CD4-positive, alpha-beta T cell treated with Interleukin-4 for 1 hour (primary cell): ENCODE measurements around the gene KIF22.
"Not testable (repeated sequence)": the region's sequence is repeated elsewhere in the genome, so short reads cannot be mapped to it uniquely, and the experiment has no call there.

Experiments used
- DNase-seq, 2 donors: peaks; one replicate each; pipeline ENCODE4 v3.0.0-alpha.2; 2020 to 2022

The KIF22 gene

DNA sequence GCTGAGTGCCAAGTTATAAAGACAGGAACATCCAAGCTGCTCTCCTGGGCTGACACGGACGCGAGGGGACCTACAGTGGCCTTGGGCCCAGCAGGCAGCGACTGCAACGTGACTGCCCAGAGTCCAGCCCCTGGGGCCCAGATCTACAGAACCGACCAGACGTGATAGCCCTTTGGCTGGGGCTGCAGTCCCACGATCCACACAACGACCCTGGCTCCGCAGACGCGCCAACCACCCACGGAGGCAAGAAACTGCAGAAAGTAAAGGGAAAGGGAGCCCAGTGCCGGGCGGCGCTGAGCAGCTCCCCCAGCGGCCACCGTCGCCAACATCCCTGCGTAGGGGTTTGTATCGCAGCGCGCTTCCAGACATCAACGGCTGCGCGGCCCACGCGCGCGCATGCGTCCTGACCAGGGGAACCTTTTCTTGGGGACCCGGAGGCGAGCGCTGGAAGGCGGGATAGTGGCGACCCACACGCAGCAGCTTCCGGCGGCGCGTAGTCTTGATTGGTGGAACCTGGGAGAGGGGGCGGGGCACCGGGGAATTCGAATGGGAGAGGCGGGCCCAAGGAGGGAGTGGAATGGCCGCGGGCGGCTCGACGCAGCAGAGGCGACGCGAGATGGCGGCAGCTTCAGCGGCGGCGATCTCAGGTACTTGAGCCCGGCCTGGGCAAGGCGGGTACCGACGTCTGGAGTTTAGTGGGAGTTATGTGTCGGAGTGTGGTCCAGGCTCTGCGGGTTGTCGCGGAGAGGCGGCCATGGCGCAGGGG is at the start of gene KIF22:
Gene KIF22, plus strand, starts transcription at position 569 of the 766 bp plus-strand sequence. Its CDS starts 9 bp downstream, at position 578.
- peak; percentile 100 for DNase-seq

DNA sequence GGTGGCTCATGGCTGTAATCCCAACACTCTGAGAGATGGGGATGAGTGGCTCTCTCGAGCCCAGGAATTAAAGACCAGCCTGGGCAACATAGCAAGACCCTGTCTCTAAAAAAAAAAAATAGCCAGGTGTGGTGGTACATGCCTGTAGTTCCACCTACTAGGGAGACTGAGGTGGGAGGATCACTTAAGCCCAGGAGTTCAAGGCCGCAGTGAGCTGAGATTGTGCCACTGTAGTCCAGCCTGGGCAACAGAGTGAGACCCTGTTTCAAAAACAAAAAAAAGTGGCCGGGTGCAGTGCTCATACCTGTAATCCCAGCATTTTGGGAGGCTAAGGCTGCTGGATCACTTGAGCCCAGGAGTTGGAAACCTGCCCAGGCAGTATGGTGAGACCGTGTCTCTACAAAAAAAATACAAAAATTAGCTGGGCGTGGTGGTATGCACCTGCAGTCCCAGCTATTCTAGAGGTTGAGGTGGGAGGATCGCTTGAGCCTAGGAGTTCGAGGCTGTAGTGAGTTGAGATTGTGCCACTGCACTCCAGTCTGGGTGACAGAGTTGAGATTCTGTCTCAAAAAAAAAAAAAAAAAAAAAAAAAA is 47.8 kb upstream of the KIF22 start:
- no peak for DNase-seq

DNA sequence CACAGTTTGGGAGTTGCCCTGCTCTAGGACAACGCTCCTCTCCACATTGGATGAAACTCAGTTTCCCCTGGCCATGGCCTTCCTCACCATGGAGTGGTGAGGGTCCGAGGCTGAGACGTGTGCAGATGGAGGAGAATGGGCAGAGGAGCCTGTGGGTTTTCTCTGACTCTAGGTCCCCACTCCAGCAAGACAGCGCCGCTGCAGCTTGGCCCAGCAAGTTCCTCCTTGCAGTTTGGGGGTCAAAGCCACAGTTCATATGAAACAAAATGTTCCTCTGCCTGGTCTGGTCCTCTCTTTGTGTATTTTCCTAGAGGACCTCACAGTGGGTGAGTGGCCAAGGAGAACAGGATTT is 47.1 kb upstream of the KIF22 start:
- DNase-seq, result no peak

DNA sequence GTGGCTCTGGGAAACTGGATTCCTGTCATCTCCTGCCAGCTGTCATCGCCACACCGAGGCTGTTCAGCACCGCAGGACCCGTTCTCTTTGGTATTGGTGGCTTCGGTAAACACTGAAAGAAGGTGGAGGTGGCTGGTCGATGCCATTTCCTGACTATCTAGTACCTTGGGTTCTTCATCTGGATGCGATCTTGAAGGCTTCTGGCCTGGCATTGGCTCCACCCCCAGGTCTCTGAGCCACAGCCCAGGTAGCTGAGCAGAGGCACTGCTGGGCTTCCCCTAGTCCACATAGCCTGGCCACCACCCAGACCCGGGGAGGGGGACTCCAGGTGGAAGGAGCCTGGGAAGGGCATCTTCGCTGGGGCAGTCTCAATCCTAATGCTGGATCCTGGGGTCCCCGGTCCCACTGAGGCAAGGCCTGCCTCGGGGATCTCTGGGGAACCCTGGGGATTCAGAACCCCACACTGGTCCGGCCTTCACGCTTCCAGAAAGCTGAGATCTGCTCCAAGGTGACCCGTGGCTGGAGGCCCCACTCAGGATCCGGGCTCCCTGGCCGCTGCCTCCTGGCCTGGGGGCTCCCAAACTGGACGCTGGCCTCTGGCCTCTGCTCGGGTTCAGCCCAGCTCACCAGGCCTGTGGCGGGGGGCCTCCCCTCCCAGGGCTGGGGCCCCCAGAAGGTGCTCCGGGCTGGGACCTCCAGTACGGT is 46.6 kb upstream of the KIF22 start:
- DNase-seq, result peak; percentile 64 to 75

DNA sequence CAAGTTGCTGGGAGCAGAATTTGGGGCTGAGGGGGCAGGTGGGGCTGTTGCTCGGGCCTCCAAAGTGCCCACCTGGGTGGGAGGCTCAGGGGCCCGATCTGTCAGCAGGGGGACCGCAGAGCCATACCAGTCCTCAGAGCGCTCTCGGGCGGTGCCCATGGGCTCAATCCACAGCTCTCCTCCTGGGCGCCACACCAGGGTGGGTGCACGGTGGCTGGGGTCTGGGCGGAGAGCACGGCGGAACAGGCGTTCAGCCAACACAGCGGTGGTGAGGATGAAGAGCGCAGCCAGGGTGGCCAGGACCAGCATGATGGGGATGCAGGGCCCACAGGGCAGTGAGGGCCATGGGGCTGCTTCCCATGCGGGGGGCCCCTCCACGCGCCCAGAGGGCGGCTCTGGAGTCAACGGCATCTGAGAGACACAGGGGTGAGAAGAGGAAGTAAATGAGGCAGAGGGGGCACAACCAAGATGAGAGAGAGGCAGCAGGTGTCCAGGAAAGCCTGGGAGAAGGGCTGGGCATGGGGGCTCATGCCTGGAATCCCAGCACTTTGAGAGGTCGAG is 45.9 kb upstream of the KIF22 start:
- peak in 1 of 2 donors; percentile 40 for DNase-seq

DNA sequence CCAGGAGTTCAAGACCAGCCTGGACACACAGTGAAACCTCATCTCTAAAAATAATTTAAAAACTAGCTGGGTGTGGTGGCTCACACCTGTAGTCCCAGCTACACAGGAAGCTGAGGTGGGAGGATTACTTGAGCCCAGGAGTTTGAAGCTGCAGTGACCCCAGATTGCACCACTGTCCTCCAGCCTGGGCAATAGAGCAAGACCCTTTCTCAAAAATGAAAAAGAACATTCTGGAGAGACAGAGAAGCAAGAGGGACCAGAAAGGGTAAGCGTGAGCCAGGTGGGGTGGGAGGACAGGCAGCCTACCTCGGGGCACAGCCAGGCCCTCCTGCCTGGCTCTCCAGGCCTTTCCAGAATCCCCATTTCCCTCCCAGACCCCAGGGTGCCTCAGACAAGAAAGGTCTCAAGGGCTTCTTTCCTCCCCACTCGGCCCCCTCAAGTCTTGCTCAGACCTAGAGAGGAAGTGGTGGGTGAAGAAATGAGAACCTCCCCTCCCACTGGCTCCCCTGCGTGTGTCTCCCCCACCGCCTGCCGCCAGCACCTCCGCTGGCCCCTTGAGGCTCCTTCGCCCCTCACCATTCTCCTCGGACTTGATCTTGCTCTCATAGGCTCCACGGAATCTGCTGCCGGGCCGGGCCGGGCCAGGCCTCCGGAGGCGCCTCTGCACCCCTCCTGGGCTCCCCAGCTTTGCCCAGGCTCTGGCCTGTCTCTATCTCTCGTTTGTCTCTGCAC is 45.3 kb upstream of the KIF22 start:
- peak; percentile 73 to 77 for DNase-seq

DNA sequence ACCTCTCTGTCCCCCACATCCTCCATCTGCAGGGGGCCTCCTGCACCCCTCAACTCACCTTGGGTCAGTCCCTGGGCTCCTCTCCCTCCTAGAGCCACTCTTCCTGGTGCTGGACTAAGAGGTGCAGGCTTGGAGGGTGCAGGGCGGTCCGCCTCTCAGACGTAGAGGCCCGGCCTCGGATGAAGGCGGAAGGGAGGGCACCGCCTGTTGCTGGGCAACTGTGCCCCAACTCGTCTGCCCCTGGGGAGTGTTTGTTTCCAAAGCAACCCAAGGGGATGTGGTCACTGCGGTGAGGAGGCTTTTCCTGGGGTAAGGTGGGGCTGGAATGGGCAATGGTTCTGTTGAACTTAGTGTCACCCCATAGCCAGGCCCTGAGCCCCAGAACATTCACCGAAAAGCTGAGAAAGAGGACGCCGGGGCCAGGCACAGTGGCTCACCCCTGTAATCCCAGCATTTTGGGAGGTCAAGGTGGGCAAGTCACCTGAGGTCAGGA is 44.7 kb upstream of the KIF22 start, which contains the start of gene C16orf54:
Gene C16orf54, minus strand, starts transcription at position 138 of the 493 bp plus-strand sequence. CDS start 1,039 bp downstream, outside the sequence.
- peak; percentile 98 for DNase-seq

DNA sequence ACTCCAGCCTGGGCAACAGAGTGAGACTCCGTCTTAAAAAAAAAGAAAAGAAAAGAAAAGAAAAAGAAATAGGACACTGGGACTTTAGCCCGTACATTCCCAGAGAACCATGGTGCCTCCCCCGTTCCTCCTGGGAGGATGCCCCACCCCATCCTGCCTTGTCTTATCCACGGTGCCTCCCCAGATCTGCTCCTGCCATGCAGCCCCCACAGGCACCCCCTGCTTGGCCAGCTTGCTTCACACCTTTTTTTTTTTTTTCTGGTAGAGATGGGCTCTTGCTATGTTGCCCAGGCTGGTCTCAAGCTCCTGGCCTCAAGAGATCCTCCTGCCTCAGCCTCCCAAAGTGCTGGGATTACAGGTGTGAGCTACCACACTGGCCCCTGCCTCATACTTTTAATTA is 44.0 kb upstream of the KIF22 start:
- peak in 1 of 2 donors; percentile 47 for DNase-seq

DNA sequence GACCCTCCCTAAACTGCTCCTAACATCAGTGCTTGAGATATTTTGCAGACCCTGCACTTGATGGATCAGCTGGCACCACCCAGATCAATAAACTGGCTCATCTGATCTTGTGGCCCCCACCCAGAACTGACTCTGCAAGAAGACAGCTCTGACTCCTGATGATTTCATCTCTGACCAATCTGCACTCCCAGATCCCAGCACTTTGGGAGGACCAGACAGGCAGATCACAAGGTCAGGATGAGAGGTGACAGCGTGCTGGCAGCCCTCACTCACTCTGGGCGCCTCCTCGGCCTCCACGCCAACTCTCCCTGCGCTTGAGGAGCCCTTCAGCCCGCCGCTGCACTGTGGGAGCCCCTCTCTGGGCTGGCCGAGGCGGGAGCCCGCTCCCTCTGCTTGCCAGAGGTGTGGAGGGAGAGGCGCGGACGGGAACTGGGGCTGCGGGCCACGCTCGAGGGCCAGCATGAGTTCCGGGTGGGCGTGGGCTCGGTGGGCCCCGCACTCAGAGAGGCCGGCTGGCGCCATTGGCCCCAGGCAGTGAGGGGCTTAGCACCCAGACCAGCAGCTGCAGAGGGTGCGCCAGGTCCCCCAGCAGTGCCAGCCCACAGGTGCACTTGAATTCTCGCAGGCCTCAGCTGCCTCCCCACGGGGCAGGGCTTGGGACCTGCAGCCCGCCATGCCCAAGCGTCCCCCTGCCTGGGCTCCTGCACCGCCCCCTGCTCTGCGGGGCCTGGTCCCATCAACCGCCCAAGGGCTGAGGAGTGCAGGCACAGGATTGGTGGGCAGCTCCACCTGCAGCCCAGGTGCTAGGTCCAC is 42.4 kb upstream of the KIF22 start:
- DNase-seq, result no peak

DNA sequence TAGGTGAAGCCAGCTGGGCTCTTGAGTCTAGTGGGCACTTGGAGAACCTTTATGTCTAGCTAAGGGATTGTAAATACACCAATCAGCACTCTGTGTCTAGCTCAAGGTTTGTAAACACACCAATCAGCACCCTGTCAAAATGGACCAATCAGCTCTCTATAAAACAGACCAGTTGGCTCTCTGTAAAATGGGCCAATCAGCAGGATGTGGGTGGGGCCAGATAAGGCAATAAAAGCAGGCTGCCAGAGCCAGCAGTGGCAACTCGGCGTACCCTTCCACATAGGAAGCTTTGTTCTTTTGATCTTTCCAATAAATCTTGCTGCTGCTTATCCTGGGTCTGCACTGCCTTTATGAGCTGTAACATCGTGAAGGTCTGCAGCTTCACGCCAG is 41.8 kb upstream of the KIF22 start:
- not testable (repeated sequence) for DNase-seq

DNA sequence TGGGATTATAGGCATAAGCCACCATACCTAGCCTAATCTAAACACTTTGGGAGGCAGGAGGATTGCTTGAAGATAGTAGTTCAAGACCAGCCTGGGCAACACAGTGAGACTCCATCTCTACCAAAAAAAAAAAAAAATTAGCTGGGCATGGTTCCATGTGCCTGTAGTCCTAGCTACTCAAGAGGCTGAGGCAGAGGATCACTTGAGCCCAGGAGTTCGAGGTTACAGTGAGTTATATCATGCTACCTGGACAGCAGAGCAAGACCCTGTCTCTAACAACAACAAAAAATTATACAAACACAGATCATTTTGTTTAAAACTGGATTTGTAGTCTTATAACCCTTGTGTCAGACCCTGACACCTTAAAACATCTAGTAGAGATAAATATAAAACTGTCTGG is 37.0 kb upstream of the KIF22 start:
- DNase-seq, result no peak

DNA sequence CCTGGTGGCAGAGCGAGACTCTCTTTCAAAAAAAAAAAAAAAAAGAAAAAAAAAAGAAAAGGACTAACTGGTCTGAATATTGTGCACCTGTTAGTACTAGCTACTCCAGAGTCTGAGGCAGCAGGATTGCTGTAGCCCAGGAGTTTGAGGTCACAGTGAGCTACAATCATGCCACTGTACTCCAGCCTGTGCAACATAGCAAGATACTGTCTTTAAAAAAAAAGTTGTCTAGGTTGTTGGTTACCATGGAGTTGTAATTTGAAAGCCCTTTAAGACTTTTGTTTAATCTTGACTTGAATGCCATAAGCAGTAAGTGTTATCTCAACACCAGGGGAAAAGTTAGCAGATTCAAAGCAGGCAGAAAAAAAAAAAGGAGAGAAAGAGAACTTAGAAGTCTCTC is 33.9 kb upstream of the KIF22 start:
- DNase-seq, result peak; percentile 15 to 35

DNA sequence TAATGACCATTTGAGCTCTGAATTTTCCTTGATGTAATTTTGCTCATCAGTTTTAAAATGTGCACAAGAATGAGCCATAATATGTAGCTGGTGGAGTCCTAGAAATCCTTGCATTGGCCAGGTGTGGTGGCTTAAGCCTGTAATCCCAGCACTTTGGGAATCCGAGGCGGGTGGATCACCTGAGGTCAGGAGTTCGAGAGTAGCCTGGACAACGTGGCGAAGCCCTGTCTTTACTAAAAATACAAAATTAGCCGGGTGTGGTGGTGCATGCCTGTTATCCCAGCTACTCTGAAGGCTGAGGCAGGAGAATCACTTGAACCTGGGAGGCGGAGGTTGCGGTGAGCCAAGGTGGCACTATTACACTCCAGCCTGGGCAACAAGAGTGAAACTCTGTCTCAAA is 33.5 kb upstream of the KIF22 start:
- not testable (repeated sequence) for DNase-seq

DNA sequence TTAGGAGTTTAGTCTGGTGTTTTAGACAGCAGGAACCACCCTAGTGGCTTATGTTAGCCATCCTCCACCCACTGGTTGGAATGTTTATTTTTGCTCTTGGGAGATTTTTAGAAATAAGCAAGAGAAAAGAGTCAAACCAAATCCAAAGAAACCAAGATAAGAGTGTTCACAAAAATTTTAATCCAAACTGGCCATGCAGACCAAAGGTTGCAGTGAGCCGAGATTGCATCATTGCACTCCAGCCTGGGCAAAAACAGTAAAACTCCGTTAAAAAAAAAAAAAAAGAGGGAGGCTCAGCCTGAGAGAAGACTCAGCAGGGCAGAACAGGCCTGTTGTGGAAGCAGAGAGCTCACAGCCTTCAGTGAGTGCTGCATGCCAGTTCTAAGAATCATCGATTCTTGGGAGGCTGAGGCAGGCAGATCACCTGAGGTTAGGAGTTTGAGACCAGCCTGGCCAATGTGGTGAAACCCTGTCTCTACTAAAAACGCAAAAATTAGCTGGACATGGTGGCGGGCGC is 32.5 kb upstream of the KIF22 start:
- DNase-seq, result no peak

DNA sequence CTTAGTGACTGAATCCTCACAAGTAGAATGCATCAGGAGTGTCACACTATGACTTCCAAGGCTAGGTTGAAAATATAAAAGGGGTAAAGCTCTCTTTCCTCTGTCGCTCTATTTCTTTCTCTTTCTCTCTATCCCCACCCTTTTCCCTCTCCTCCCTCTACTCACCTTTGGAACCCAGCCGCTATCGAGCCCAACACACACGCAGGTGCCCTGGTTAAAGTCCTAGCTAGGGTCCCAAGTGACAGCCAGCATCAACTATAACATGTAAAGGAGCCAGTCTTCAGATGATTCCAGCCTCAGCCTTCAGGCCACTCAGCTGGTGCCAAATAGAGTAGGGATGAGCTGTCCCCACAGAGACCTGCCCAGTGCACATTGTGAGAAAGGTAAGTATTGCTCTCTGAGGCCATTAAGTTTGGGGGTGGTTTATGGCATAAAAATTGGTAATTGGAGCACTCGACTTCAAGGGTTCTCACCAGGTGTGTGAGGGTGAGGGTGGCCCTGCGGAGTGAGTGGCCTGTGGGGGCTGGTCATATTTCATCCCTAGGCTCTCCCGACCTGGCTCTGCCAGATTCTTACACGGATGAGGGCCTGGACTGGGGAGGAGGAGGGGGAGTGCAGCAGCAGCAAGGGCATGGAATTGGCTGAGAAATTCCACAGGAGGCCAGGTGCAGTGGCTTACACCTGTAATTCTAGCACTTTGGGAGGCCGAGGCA is 29.8 kb upstream of the KIF22 start:
- DNase-seq, result no peak

DNA sequence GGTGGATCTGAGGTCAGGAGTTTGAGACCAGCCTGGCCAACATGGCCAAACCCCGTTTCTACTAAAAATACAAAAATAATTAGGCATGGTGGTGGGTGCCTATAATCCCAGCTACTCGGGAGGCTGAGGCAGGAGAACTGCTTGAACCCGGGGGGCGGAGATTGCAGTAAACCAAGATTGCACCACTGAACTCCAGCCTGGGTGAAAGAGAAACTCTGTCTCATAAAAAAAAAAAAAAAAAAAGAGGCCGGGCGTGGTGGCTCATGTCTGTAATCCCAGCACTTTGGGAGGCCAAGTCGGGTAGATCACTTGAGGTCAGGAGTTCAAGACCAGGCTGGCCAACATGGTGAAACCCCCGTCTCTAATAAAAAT is 29.3 kb upstream of the KIF22 start:
- not testable (repeated sequence) for DNase-seq

DNA sequence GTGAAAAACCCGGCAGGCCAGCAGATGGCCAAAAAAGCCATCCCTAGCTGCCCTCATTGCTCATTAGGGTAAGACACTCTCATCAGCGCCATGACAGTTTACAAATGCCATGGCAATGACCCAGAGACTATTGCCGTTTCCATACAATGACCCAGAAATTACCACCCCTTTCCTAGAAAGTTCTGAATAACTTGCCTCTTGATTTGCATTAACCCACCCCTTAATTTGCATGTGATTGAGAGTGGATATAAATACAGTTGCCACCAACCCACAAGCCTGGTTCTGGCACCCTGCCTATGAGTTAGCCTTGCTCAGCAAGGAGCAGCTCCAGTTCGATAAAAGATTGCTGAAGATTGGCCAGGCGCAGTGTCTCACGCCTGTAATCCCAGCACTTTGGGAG is 28.7 kb upstream of the KIF22 start:
- DNase-seq, result no peak

DNA sequence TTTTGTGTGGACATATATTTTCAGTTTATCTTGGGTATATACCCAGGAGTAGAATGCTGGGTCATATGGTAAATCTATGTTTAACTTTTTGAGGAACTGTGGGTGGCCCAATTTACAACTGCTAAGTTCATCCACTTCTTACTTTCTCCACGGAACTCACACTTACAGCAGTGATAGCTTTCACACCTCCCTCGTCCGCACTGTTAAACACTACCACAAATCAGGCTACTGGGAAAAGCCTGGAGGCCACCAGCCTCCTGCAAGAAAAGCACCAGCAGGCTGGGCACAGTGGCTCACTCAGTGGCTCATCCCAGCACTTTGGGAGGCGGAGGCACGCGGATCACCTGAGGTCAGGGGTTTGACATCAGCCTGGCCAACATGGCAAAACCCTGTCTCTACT is 27.2 kb upstream of the KIF22 start:
- no peak for DNase-seq

DNA sequence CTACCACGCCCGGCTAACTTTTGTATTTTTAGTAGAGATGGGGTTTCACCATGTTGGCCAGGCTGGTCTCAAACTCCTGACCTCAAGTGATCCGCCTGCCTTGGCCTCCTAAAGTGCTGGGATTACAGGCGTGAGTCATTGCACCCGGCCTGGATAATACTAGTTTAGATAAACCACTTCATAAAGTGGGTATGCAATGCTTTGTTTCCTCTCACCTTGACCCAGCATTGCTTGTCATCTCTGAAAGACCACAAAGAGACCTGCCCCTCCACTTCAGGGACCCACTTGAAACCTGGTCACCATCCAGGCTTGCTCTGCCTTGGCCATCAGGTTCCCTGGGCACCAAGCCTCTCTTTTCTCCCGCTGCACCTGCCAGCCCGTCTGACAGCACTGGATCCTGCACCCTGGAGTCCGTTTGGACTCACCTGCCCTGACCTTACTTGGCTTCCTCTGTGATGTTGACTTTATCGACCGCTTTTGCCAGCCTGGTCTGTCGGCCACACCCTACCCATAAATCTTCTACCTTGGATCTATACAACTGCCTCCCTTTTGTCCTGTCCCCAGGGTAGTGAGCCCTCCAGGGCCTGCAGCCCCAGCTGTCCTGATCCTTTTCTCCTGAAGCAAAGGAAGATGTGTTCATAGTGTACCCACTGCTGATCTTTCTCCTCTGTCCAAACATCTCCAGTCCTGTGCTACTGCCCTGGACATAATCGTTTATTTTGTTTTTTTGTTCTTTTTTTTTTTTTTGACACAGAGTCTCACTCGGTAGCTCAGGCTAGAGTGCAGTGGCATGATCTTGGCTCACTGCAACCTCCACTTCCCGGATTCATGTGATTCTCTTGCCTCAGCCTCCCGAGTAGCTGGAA is 25.2 kb upstream of the KIF22 start:
- DNase-seq, result no peak

DNA sequence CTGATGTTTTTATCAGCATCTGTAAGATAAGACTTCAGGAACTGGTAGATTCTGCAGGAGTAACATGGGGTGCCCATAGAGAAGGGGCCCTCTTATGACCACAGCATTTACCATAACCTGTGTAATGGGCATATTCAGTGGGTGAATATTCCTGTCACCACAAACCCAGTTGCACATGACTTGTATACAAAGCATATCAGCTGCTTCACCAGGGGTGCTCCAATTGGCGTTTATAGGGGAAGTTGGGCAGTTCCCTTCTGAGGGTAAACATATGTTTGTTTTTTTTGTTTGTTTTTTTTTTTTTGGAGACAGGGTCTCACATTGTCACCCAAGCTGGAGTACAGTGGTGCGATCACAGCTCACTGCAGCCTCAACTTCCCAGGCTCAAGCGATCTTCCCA is 24.0 kb upstream of the KIF22 start:
- no peak for DNase-seq
